ENCODE results near the gene RAB23. TPM values are rescaled to one million over a fixed set of nuclear protein-coding genes. Genes with fewer than 3 reads are reported as not detected.

Gene RAB23
- total and polyA plus RNA-seq, 9 of the 15 experiments (the other 6 are each of a cell fraction or from before 2014, with no cell fraction given), result 3.4 to 18.0 (median 9.4) TPM

GRCh38 chr6:57147955-57148858, 73.9 kb downstream of the RAB23 start:
- Histone ChIP-seq H3K36me3 (ENCODE audit: control insufficient read depth, insufficient read depth, low read length) (peaks cover 76% of the 10 kb centered on the region), H3K9me1 (ENCODE audit: control insufficient read depth, insufficient read depth, low read length) (no peaks in the 10 kb centered on the region), H4K20me1 (replicated peaks; ENCODE audit: control insufficient read depth, insufficient read depth, low read length) (no peaks in the 10 kb centered on the region), H2AFZ (ENCODE audit: low read depth, low read length) (no peak overlapping the region), H3K9ac (ENCODE audit: insufficient read depth in 1 of 2, low read depth in 2 of 2, low read length in 2 of 2) (no peak overlapping the region), H3K4me1 (replicated peaks in 1 of 2; ENCODE audit: control insufficient read depth in 2 of 2, insufficient read depth in 2 of 2, low read length in 2 of 2) (no peaks in the 10 kb centered on the region), H3K27me3 (ENCODE audit: control insufficient read depth in 2 of 2, insufficient read depth in 2 of 2, low read length in 2 of 2) (no peaks in the 10 kb centered on the region), H3K4me2 (ENCODE audit: insufficient read depth, low read length) (no peak overlapping the region), H3K79me2 (ENCODE audit: control insufficient read depth, insufficient read depth, low read length) (peaks cover 9% of the 10 kb centered on the region; the same call in 2 of the 3 replicates), H3K27ac (ENCODE audit: extremely low read depth, low read depth, low read length) (no peak overlapping the region), H3K9me3 (replicated peaks; ENCODE audit: control insufficient read depth, insufficient read depth, low read depth, low read length) (no peaks in the 10 kb centered on the region), H3K4me3 (no peak overlapping the region)
- in situ Hi-C loops (cut with MboI) (no loop called here), intact Hi-C loops (cut with micrococcal nuclease) (no loop called here)
- ATAC-seq (no peak), FAIRE-seq (no peak), DNase-seq (ENCODE audit: extremely low read depth in 1 of 4, low spot score in 3 of 4) (no peak)
- no TSS peak for BruUV-seq (replicated peaks)
- 81% methylated on average over 7 of the region's 7 CpGs for WGBS (ENCODE audit: insufficient coverage, low coverage, missing lambda C conversion rate)
- CTCF ChIA-PET (ENCODE audit: low intra/inter-chr PET ratio), result no interaction called here
- POLR2A ChIA-PET, result interaction anchor here (0.6 kb wide), 1 partner anchor 15 kb away, joined by 4 read pairs; no protein-coding TSS in a partner anchor
- TF ChIP-seq ZNF280B (CRISPR knock-in tag; IDR thresholded peaks at IDR 0.05), result no peak
- TF ChIP-seq HOMEZ (CRISPR knock-in tag; IDR thresholded peaks at IDR 0.05), result no peak
- TF ChIP-seq ZNF408 (CRISPR knock-in tag; IDR thresholded peaks at IDR 0.05; ENCODE audit: low read depth), result no peak
- no peak for TF ChIP-seq SAFB (IDR thresholded peaks at IDR 0.05; ENCODE audit: borderline replicate concordance, low read depth, low read length)
- TF ChIP-seq TEAD1 (CRISPR knock-in tag; IDR thresholded peaks at IDR 0.05), result no peak
- no peak for TF ChIP-seq NFIX (CRISPR knock-in tag; IDR thresholded peaks at IDR 0.05; ENCODE audit: low read depth)
- TF ChIP-seq ZNF507 (tag; conservative IDR thresholded peaks at IDR 0.05), result no peak
- no peak for TF ChIP-seq DACH1 (IDR thresholded peaks at IDR 0.05; ENCODE audit: partially characterized antibody)
- no peak for TF ChIP-seq TCF15 (CRISPR knock-in tag; IDR thresholded peaks at IDR 0.05)
- no peak for TF ChIP-seq MLLT1 (IDR thresholded peaks at IDR 0.05)
- no peak for TF ChIP-seq KDM1A (IDR thresholded peaks at IDR 0.05)
- TF ChIP-seq ZNF311 (CRISPR knock-in tag; IDR thresholded peaks at IDR 0.05), result no peak
- TF ChIP-seq RBM34 (IDR thresholded peaks at IDR 0.05; ENCODE audit: borderline replicate concordance, insufficient read depth, low read length), result no peak
- TF ChIP-seq BRD4 (IDR thresholded peaks at IDR 0.05), result no peak
- TF ChIP-seq CAMTA2 (CRISPR knock-in tag; conservative IDR thresholded peaks at IDR 0.05), result no peak
- TF ChIP-seq SMARCB1 (IDR thresholded peaks at IDR 0.05; ENCODE audit: insufficient read length, low read depth), result no peak

All from K562 (cell line).